GM19023 (cell line): Measurements from ENCODE around the gene POLA2.
"Not testable (repeated sequence)": the region's sequence is repeated elsewhere in the genome, so short reads cannot be mapped to it uniquely, and the experiment has no call there.

Source experiments
- ATAC-seq: cut with Tn5 transposase; IDR thresholded peaks from one replicate; pipeline ENCODE4 v1.9.1; 2021; ENCODE audit warnings: mild to moderate bottlenecking, moderate library complexity; ENCODE audit not compliant: unreplicated experiment

Gene POLA2

GRCh38 chr11:65329478-65329877, 67.7 kb downstream of the POLA2 start:
- ATAC-seq = no peak

GRCh38 chr11:65329944-65330403, 68.2 kb downstream of the POLA2 start:
- no peak for ATAC-seq

GRCh38 chr11:65330544-65330943, 68.8 kb downstream of the POLA2 start:
- no peak for ATAC-seq

GRCh38 chr11:65332591-65332990, 70.8 kb downstream of the POLA2 start:
- not testable (repeated sequence) for ATAC-seq

- no peak for ATAC-seq
Measured at GRCh38 chr11:65334696-65335295, 73.0 kb downstream of the POLA2 start.

- ATAC-seq = no peak
Measured at GRCh38 chr11:65338676-65339075, 76.9 kb downstream of the POLA2 start.

GRCh38 chr11:65340226-65340625, 78.5 kb downstream of the POLA2 start:
- ATAC-seq = no peak

- ATAC-seq = no peak
Measured at GRCh38 chr11:65341856-65342255, 80.1 kb downstream of the POLA2 start.
